Glomerular visceral epithelial cell (primary cell): Measurements from ENCODE around the gene MRPL41.
"Not testable (repeated sequence)": the region's sequence is repeated elsewhere in the genome, so short reads cannot be mapped to it uniquely, and the experiment has no call there.

ENCODE experiments used
- DNase-seq: peaks from one replicate; pipeline ENCODE4 v3.0.0-alpha.2; 2016; ENCODE audit errors: extremely low spot score

Gene MRPL41

DNA sequence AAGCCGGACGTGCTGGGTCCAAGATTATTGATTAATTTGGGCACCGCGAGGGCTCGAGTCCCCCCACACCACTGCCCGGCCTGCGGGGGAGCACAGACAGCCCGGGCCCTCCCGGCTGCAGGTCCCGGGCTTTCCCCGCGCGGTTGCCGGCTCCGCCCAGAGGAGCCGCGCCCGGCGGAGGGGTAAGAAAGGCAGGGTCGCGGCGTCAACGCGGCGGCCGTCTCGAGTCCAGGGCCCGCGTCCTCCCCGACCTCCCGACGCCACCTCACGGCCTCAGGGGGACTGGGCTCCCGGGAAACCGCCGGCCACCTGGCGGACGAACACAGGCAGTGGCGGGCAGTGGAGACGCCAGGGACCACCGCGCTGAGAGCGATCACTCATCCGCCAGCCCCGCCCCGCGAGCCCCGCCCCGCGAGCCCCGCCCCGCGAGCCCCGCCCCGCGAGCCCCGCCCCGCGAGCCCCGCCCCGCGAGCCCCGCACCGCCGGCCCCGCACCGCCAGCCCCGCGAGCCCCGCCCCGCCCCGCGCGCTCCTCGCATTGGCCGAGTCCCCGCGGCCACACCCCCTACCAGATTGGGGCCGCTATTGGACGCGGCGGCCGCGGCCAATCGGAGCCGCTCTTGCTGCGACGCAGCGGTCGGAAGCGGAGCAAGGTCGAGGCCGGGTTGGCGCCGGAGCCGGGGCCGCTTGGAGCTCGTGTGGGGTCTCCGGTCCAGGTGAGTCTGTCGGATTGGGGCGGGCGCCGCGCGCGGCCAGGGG, at the start of gene MRPL41:
Gene MRPL41, plus strand, starts transcription at position 616 of the 758 bp plus-strand sequence. CDS start 203 bp downstream, outside the sequence.
- peak; percentile 95 for DNase-seq

DNA sequence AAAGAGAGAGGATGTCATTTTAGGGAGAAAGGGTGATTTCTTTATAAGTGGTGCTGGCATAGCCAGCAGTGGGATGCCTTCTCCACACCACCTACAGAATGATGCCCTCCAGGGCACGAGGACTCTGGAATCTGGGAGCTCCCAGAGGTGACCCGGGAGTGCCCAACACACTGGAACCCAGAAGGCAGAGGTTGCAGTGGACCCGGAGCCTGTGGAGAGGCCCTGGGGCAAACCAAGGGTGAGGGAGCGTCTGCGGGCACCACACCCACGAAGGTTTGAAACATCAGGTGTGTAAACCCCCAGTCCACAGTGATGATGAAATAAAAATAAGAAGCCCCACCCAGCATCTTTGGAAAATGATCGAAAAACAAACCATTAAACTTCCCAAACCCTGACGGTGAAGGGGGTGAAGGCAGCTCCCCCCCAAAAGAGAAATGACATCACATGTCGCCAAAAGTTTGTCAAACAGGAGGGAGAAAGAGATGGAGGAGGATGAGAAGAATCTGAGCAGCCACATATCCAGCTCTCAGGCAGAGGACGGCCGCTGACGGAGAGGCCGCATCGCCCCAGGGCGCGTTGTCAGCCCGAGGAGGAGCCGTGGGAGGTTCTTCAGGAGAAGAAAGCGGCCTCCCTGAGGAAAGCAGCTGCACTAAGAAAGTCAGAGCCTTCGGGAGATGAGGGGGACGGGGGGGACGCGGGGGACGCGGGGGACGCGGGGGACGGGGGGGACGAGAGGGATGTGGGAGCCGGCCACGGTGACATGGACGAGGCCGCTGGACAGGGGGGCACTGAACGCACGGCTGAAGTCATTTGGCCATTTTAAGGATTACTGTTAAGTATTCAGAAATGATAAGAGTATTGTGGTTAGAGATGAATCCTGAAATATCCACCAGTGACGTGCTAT, 49.4 kb upstream of the MRPL41 start:
- no peak for DNase-seq

DNA sequence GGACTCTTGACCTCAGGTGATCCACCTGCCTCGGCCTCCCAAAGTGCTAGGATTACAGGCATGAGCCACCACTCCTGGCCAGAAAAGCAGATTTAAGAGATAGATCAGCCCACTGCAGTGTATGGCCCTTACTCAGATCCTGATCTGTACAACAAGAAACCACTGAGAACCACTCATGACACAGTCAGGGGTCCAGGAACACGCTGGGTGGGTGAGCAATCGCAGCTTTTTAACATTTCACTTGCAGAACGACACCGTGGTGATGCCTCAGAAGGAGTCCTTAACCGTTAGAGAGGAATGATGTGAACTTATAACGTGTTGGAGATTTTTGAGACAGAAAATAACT, 47.3 kb upstream of the MRPL41 start:
- DNase-seq = no peak

DNA sequence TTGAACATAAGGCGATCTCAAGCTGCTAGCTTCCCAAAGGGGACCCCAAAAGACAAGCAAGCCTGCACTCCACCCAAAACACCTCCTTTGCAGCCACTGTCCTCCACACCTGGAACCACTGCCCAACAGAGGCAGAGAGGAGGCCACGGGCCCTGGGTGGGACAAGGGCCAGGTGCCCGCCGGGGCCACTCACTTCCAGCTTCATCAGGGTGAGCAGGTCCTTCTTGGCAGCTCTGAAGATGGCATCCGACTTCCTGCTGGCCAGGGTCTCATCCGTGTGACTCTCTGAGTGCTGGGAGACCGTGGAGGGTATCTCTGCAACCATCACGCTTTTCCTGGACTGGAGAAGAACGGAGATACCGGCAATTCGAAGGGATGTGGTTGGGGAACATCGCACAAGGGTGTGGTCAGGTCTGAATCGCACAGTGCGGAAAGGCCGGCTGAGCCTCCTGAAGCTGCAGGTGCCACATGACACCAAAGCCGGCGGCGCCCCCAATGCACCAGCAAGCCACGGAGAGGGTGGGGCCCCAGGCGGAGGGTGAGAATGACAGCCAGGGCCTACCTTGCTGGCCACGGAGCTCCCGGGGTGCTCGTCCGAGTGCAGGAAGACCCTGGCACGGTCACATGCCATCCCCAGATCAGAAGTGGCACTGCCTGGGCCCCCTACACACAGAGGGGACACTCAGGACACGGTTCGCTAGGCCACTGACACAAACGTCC, 46.1 kb upstream of the MRPL41 start:
- no peak for DNase-seq

DNA sequence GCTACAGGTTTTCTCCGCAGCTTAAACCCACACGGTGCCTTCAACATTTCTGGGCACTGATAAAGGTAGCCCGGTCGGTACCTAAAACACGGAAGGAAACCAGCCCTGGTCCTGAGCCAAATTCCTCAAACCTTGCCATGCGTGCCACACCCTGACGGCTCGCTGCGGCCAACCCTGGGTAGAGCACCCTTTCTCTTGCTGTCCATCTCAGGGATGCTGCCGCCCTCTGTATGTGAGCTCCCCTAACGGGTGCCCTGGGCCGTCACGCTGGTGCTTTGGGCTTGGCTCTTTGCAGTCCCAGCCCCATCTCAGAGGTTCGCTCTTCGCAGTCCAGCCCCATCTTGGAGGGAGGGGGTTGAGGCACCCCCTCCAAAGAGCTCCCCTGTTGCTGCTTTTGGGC, 45.4 kb upstream of the MRPL41 start:
- peak; percentile 13 for DNase-seq

DNA sequence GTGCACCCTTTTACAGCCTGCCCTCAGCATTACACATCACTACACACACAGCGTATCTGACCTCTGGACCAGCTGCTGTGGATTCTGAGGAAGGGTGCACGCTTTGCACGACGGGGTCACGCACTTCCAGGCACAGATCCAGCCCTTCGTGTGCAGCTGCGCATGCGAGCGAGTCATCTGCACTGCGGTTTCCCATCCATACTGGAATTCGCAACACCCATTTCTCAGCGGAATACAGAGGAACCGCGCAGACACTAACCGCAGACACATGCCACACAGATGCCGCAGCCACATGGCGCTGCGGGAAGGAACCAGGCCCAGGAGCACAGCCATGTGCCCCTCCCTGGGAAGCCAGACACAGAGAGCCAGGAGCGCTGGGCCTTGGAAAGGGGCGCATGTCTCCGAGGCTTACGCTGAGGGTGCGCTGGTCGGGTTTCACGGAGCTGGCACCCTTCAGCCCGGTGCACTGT, 44.9 kb upstream of the MRPL41 start:
- no peak for DNase-seq

DNA sequence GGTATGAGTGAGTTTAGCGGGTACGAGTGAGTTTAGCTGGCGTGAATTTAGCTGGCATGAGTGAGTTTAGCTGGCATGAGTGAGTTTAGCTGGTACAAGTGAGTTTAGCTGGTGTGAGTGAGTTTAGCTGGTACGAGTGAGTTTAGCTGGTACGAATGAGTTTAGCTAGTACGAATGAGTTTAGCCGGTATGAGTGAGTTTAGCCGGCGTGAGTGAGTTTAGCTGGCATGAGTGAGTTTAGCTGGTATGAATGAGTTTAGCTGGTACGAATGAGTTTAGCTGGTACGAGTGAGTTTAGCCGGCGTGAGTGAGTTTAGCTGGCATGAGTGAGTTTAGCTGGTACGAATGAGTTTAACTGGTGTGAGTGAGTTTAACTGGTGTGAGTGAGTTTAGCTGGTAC, 42.5 kb upstream of the MRPL41 start:
- no peak for DNase-seq

DNA sequence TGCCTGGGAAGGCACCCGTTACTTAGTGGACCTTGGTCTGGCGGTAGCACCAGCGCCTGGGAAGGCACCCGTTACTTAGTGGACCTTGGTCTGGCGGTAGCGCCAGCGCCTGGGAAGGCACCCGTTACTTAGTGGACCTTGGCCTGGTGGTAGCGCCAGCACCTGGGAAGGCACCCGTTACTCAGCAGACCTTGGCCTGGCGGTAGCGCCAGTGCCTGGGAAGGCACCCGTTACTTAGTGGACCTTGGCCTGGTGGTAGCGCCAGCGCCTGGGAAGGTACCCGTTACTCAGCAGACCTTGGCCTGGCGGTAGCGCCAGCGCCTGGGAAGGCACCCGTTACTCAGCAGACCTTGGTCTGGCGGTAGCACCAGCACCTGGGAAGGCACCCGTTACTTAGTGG, 40.6 kb upstream of the MRPL41 start:
- DNase-seq = not testable (repeated sequence)

DNA sequence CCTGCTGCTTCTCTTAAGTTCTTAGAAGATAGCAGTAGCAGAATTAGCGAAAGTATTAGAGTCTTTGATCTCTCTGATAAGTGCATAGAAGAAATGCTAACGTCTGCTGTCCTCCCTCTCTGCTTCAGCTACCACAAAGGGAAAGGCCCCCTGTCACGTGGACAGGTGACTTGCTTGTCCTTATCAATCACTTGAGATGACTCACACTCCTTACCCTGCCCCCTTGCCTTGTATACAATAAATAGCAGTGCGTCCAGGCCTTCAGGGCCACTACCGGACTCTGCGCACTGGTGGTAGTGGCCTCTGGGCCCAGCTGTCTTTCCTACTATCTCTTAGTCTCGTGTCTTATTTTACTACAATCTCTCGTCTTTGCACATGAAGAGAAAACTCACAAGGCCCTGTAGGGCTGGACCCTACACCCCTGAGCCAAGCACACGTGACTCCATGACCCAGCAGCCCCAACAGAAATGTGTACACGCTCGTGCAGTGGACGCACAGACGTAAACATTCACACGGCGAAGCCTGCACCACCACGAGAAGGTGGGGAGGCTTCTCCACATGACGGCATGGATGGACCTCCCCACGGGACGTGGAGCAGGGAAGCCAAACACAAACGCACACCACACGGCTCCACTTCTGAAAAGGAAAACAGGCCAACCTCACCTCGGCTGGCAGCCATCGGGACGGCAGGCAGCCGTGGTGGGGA, 39.8 kb upstream of the MRPL41 start:
- DNase-seq = no peak

DNA sequence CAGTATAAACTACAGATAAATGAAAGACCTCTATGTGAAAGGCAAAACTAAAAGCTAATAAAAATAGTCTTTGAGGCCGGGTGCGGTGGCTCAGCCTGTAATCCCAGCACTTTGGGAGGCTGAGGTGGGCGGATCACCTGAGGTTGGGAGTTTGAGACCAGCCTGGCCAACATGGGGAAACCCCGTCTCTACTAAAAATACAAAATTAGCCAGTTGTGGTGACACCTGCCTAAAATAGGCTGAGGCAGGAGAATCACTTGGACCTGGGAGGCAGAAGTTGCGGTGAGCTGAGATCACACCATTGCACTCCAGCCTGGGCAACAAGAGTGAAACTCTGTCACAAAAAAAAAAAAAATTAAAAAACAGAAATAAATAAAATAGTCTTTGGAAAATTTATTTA, 38.5 kb upstream of the MRPL41 start:
- DNase-seq = not testable (repeated sequence)

DNA sequence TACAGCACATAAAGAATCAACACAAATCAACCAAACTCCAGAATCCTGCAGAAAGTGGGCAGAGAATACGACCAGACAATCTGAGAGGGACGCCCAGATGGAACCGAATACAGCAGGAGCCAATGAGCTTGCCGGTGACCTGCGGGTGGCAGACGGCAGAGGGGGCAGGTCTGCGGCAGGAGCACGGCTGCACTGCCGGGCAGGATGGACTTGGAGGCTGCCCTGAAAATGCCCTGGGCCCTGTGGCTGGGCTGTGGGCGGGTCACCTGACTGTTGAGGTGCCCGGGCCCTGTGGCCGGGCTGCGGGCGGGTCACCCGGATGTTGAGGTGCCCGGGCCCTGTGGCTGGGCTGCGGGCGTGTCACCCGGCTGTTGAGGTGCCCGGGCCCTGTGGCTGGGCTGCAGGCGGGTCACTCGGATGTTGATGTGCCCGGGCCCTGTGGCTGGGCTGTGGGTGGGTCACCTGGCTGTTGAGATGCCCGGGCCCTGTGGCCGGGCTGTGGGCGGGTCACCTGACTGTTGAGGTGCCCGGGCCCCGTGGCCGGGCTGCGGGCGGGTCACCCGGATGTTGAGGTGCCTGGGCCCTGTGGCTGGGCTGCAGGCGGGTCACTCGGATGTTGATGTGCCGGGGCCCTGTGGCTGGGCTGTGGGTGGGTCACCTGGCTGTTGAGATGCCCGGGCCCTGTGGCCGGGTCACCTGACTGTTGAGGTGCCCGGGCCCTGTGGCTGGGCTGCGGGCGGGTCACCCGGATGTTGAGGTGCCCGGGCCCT, 37.7 kb upstream of the MRPL41 start:
- not testable (repeated sequence) for DNase-seq

DNA sequence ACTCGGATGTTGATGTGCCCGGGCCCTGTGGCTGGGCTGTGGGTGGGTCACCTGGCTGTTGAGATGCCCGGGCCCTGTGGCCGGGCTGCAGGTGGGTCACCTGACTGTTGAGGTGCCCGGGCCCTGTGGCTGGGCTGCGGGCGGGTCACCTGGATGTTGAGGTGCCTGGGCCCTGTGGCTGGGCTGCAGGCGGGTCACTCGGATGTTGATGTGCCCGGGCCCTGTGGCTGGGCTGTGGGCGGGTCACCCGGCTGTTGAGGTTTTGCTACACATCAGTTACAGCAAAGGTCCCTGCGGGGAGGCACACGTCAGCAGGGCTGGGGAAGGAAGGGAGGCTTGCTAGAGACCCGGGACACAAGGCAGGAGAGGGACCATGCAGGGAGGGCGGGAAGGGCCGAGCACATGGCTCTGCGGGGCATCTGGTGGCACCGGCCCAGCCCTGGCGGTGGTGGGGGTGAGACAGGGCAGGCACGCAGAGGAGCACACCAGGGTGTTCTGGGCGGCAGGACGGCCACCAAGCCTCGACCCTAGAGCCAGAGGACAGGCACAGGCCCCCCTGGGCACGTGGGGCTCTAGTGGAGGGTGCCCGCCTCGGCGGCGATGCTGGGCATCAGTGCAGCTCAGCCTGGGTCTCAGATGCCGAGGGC, 36.9 kb upstream of the MRPL41 start:
- DNase-seq = no peak

DNA sequence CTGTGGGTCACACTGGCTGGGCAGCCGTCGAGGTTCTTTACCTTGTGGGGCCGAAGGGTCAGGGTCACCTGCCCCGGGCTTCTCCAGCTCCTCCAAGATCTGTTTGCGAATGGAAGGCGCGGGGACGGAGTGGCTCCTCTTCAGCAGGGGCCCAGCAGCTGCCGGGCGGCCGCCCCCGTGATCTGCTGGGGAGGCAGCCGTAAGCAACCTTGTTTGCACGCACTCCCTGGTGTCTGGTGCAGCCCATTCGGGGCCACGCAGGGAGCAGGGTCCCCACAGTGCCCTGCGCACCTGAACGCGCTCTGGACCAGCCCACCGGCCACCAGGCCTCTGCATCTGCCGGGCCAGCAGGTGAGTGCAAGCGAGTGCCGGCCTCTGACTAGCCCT, 36.3 kb upstream of the MRPL41 start:
- DNase-seq = no peak

DNA sequence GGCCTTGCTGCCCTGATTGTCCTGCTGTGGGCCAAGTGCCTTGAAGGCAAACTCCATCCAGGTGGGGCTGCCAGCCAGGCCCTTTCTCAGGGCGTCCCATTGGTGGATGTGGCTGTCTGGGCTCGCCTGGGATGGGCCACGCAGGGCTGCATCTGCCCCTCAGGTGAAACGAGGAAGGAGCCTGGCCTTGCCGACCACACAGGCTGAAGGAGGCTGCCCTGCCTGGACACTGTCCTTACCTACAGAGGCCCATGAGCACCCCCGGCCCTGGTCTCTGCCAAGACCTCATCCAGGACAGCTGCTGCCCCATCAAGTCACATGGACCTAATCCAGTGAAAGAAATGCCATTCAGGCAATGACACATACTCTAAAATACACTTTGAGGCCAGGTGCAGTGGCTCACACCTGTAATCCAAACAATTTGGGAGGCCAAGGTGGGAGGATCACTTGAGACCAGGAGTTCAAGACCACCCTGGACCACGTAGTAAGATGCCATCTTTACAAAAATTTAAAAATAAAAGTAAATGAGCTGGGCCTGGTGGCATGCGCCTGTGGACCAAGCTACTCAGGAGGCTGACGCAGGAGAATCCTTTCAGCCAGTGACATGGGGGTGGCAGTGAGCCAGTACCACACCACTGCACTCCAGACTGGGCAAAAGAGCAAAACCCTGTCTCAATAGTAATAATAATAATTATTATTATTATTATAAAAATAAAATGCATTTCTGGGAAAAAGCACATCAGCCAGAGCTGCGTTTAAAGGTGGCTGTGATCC, 35.3 kb upstream of the MRPL41 start:
- no peak for DNase-seq

DNA sequence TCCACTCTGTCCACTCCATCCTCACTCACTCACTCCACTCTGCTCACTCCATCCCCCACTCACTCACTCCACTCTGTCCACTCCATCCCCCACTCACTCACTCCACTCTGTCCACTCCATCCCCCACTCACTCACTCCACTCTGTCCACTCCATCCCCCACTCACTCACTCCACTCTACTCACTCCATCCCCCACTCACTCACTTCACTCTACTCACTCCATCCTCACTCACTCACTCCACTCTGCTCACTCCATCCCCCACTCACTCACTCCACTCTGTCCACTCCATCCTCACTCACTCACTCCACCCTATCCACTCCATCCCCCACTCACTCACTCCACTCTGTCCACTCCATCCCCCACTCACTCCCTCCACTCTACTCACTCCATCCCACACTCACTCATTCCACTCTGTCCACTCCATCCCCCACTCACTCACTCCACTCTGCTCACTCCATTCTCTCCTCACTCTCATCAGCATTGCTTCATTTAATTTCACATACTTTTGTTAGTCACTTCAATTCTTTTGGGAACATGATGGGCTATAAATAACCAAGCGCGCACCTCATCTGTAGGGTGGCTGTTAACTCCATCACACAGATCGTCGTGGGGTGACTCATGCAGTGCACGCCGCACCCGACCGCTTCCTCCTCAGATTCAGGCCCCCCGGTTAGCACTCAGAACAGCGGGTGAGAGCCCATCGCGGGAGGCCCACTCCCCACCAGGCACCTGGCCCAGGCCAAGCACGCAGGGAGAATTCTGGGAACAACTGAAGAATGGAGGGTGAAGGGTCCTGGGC, 32.8 kb upstream of the MRPL41 start:
- DNase-seq = not testable (repeated sequence)

DNA sequence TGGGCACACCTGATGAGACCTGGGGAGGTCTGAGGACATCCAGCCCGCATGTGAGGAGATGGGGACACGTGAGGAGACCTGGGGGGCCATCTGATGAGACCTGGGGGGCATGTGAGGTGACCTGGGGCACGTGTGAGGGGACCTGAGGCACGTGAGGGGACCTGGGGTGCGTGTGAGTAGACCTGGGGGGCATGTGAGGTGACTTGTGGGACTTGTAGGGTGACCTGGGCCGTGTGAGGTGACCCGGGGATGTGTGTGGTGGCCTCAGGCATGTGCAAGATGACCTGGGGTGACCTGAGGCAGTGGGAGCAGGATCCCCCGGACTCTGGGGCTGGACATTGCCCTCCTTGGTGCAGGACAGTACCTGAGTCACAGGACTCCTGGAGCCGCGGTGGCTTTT, 32.1 kb upstream of the MRPL41 start:
- DNase-seq = no peak

DNA sequence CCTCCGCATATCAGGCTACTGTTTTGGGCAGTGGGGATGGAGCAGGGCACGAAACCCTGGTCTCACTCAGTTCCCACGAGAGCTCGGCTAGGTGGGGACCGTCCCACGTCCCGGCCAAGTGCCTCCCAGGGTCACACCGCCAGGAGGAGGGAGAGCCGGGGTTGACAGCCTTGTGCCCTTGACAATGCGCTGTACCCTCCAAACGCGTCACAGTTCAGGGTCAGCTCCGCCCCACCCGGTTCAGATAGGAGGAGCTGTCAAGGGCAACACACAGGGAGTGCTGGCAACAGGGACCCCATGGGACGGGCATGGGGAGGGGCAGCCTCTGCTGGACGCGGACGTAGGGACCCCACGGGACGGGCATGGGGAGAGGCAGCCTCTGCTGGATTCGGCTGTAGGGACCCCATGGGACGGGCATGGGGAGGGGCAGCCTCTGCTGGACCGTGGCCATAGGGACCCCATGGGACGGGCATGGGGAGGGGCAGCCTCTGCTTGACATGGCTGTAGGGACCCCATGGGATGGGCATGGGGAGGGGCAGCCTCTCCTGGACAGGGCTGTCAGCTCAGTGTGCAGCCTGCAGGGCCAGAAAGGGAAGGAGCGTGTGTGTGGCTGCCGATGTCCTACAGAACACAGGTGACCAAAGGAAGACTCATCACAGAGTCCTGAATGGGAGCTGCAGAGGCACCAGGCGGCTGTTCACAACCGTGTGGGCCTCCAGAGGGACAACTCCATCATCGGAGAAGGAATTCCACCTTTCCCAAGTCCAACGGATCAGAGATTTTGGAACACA, 30.9 kb upstream of the MRPL41 start:
- no peak for DNase-seq

DNA sequence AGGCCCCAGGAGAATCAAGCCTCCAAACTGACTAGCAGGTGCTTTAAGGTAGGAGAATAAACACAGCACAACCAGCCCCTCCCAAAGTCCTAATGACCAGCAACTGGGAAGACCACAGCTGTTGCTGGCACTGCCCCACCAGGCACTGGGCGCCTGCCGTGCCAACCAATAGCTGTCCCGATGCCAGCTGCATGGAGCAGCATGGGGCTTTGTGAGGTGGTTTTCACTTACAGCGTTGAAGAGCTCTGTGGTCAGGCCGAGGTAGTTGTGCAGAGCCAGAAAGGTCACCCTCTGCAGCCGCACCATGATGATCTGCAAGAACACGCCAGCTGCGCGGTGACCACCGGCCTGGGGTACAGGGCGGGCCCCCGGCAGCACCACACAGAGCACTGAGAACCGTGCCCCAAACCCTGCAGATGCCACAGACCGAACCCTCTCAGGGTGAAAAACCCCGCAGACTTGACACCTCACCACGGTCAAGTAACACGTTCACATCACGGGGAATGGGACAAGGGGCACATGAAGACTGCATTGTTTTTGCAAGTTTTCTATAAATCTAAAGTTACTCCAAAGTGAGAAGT, 30.2 kb upstream of the MRPL41 start:
- no peak for DNase-seq
